Fibroblast of villous mesenchyme (primary cell): ENCODE results near the gene WDPCP. TPM values are rescaled to one million over a fixed set of nuclear protein-coding genes. Genes with fewer than 3 reads are reported as not detected.
A peak's percentile ranks its signal among the peaks of the same experiment; 100 is the strongest.
"Not testable (repeated sequence)": the region's sequence is repeated elsewhere in the genome, so short reads cannot be mapped to it uniquely, and the experiment has no call there.

ENCODE experiments used
- DNase-seq: peaks from one replicate; pipeline ENCODE4 v3.0.0-alpha.2; 2010; ENCODE audit warnings: low read depth
- H3K4me3 ChIP-seq: 2 replicates; pipeline ENCODE4 v1.5.1; 2011; ENCODE audit warnings: low read depth, mild to moderate bottlenecking, low read length
- CTCF ChIP-seq: IDR thresholded peaks from 2 replicates; pipeline ENCODE4 v1.5.1; 2012; ENCODE audit warnings: low read depth, mild to moderate bottlenecking, low read length; ENCODE audit not compliant: insufficient read depth
- total RNA-seq: library from RNA; depleted of rRNA; stranded (reverse); fragments of >200 nt; gene quantifications from 2 replicates; pipeline ENCODE4 v1.2.3, GENCODE V29; 2012

The WDPCP gene
- total RNA-seq, result 12.6 and 14.7 TPM in 2 replicates

DNA sequence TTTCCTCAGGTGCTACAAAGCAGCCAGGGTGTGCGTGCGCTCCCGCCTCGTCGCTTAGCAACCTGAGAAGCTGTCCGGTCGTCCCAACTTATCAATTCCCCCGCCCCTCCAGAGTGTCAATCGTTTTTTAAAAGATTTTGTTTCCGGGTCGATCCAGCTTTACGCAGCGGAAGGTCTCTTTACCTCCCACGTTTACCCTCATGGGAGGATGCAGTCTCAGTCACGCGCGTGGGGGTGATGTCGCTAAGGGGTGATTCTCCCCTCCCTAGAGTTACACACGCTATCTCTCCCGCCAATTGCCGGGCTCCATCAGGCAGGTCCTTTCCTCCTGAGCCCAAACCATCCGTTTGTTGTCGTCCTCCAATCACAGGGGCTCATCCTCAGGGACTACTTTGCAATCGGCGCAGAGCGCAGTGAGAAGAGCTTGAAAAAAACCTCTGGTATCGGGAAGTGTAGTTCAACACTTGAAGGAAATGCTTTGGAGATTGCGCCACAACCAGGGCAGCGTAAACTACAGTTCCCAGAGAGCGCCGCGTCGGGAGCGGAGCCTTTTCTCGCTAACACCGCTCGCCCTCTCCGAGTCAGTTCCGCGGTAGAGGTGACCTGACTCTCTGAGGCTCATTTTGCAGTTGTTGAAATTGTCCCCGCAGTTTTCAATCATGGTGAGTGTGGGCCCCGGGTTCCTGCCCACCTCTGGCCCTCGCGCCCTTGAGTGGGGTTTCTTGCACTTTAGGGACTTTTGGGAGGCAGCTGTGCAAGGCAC, at the start of gene WDPCP, which contains the start of gene MDH1:
Gene WDPCP (minus strand): TSS at position 93 of the 763 bp plus-strand sequence. CDS start 206 bp downstream, outside the sequence.
Gene MDH1 (plus strand): TSS at position 579 of the 763 bp plus-strand sequence. CDS start 81 bp downstream, at position 660.
- no peak for TF ChIP-seq CTCF
- peak; percentile 100 for DNase-seq
- H3K4me3 ChIP-seq, result peak within 1 kb of the TSS; percentile 100

GRCh38 chr2:63632382-63632781, 44.1 kb upstream of the WDPCP start:
- TF ChIP-seq CTCF, result no peak
- no peak for DNase-seq
- no peak overlapping the region for H3K4me3 ChIP-seq

DNA sequence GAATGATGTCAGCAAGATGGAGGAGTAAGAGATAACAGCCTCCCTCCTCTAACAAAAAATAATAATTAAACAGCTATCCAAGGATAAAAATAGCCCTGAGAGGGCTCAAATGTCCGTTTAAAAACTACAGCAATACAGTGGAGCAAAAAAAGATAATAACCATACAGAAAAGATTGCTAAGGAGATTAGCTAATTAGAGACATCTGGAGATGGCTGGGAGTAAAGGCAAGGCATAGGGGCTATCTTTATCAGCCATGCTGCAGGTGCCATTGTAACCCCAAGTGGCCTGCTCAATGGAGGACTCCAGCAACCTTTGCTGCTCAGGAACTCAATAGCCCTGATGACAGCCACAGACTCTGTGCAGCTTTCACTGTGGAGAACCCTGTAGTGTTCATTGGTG, 43.2 kb upstream of the WDPCP start:
- no peak for TF ChIP-seq CTCF
- H3K4me3 ChIP-seq, result no peak overlapping the region
- no peak for DNase-seq

- no peak for DNase-seq
- TF ChIP-seq CTCF, result no peak
Observed at GRCh38 chr2:63628403-63628942, 40.2 kb upstream of the WDPCP start.

DNA sequence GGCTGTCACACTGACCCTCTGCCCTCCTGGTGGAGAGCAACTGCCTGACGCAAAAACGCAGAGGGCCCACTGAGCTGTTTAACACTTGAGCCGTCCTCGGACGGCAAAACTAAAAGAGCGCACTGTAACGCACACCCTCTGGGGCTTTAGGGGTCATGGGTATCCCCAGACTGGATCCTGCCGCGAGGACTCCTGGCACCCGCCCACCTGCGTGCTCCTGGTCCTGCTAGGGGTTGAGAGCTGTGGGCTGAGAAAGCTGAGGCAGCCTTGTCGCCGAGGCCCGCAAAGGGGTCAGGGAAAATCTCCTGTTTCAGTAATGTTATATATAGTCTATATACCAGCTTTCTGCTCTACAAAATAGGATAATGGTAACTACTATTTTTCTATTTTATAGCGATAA, 39.6 kb upstream of the WDPCP start:
- TF ChIP-seq CTCF, result no peak
- no peak overlapping the region for H3K4me3 ChIP-seq
- no peak for DNase-seq

More at GRCh38 chr2:63628403-63628942, 40.2 kb upstream of the WDPCP start:
- H3K4me3 ChIP-seq, result no peak overlapping the region

- DNase-seq, H3K4me3 ChIP-seq: not testable (repeated sequence)
Observed at GRCh38 chr2:63623763-63624162, 35.5 kb upstream of the WDPCP start.

DNA sequence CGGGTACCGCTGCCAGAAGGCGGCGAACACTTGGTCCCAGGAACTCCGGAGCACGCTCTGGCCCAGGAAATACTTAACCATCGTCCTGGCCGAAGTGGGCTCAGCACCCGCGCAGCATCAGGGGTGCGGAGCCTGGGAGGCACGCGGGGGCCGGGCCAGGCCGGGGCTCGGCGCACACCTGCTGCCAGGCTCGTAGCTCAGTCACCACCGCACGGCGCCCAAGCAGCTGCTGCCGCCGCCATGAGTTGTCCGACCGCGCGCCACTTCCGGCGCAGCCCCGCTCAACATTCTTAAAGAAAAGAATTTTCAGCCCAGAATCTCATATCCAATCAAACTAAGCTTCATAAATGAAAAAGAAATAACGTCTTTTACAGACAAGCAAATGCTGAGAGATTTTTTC, 34.5 kb upstream of the WDPCP start:
- DNase-seq, result no peak
- no peak for TF ChIP-seq CTCF
- H3K4me3 ChIP-seq, result no peak overlapping the region
